Cerebellar cortex (tissue), 1 donor: ENCODE results near the gene MAN2C1.
"Not testable (repeated sequence)": the region's sequence is repeated elsewhere in the genome, so short reads cannot be mapped to it uniquely, and the experiment has no call there.

Experiments
- DNase-seq: peaks from one replicate; pipeline ENCODE4 v3.0.0-alpha.2; 2015; ENCODE audit warnings: low spot score

Gene MAN2C1

GRCh38 chr15:75346796-75347221, 21.6 kb downstream of the MAN2C1 start, which contains the start of gene NEIL1:
NEIL1 (plus strand) TSS chr15:75347039; CDS start chr15:75348906, 1,867 bp downstream.
- DNase-seq: no peak

DNA sequence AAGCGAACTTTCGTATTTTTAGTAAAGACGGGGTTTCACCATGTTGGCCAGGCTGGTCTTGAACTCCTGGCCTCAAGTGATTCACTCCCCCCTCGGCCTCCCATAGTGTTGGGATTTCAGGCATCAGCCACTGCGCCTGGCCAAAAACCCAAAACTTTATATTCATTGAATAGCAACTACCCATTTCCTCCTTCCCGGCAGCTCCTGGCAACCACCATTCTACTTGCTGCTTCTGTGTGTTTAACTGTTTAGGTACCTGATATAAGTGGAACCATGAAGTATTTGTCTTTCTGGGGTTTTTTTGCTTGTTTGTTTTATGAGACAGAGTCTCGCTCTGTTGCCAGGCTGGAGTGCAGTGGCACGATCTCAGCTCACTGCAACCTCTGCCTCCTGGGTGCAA, 24.5 kb downstream of the MAN2C1 start:
- not testable (repeated sequence) for DNase-seq

DNA sequence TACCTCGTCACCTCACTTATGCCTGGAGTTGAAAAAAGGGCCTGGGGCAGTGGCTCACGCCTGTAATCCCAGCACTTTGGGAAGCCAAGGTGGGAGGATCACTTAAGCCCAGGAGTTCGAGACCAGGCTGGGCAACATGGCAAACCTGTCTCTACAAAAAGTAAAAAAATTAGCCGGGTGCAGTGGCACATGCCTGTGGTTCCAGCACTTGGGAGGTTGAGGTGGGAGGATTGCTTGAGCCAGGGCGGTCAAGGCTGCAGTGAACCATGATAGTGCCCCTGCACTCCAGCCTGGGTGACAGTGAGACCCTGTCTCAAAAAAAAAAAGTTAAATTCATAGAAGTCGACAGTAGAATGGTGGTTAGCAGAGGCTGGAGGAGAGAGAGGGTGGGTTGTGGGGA, 26.2 kb downstream of the MAN2C1 start:
- no peak for DNase-seq

DNA sequence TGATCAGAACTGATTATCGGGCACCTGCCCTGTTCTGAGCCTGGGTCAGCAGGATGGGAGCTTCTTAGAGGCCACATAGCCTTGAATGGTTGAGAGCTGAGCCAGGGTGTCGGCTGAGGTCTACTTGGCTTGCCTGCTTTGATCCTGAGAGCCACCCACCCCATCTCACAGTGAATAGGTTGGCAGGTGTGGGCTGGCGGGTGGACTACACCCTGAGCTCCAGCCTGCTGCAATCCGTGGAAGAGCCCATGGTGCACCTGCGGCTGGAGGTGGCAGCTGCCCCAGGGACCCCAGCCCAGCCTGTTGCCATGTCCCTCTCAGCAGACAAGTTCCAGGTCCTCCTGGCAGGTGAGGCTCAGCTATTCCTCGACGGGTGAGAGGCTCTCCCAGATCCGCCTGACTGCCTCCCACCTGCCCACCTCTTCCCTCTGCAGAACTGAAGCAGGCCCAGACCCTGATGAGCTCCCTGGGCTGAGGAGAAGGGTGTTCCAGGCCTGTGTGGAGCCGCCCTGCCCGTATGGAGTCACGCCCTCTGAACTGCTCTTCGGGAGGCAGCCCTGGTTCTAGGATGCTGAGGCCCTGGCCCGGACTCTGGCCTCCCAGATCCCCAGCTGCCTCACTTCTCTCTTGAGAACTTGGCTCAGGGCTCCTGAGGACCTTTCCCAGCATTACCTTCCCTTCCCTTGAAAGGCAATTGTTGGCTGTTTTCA, 28.7 kb downstream of the MAN2C1 start:
- no peak for DNase-seq

DNA sequence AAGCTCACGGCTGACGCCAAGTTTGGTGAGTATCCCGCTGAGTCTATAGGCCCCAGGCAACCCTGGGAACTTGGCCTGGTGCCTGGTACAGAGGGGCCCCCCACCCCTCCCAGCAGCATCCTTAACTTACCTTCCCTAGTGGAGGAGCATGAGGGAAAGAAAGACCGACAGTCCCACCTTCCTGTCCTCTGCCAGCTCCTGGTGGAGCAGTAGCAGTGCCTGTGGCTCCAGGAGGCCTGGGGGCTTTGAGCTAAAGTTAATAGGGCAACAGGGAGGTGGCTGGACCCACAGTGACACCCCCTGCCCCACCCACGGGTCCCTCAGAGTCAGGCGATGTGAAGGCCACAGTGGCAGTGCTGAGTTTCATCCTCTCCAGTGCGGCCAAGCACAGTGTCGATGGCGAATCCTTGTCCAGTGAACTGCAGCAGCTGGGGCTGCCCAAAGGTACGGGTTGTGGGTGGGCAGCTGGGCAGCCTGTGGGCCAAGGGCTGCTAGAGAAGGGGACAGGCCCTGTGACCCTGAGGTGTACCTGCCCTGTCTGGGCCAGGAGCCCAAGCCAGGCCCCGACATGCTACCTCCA, 29.7 kb downstream of the MAN2C1 start:
- DNase-seq: no peak

- peak; percentile 96 for DNase-seq
Measured at GRCh38 chr15:75335705-75336355, 32.6 kb downstream of the MAN2C1 start, which contains the start of gene COMMD4. COMMD4 (plus strand) TSS chr15:75336063; CDS start chr15:75336090, 27 bp downstream.

DNA sequence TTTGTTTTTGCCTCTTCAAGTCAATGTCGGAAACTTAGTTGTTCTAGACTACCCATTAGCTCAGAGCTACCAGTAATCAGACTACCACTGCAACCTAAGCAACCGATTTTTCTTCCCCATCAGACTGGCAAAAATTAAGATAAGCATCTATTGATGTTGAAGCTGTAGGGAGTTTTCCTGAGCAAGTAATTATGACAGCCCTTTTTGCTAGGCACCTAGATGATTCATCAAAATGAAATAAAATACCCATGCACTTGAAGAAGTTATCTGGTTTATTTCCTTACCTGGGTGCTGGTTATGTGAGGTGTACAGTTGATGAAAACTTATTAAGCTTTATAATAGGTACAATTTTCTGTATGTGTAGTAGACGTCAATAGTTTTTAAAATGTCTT, 33.1 kb downstream of the MAN2C1 start:
- DNase-seq: no peak

DNA sequence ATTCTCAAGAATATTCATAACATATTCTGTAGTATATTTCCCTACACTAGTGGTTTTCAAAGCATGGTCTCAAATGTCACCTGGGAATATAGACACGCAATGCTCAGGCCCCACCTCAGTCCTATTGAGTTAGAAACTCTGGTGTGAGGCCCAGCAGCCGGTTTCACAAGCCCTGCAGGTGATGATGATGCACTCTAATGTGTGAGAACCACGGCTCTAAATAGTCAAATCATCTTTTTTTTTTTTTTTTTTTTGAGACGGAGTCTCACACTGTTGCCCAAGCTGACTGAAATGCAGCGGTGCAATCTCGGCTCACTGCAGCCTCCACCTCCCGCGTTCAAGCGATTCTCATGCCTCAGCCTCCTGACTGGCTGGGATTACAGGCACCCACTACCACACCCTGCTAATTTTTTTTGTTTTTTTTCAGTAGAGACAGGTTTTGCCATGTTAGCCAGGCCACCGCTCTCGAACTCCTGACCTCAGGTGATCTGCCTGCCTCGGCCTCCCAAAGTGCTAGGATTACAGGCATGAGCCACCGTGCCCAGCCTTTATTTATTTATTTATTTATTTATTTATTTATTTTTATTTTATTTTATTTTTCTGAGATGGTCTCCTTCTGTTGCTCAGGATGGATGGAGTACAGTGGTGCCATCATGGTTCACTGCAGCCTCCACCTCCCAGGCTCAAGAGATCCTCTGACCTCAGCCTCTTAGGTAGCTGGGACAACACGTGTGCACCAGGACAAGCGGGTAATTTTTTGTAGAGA, 34.6 kb downstream of the MAN2C1 start:
- DNase-seq: not testable (repeated sequence)

DNA sequence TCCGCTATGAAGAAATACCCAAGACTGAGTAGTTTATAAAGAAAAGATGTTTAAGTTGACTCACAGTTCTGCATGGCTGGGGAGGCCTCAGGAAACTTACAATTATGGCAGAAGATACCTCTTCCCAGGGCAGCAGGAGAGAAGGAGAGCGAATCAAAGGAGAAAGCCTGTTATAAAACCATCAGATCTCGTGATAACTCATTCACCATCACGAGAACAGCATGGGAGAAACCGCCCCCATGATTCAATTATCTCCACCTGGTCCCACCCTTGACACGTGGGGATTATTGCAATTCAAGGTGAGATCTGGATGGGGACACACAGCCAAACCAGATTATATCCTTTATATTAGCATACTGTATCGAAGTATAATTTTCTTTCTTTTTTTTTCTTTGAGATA, 36.3 kb downstream of the MAN2C1 start:
- not testable (repeated sequence) for DNase-seq

- no peak for DNase-seq
Measured at GRCh38 chr15:75329571-75329970, 38.8 kb downstream of the MAN2C1 start.

GRCh38 chr15:75328493-75329314, 39.7 kb downstream of the MAN2C1 start:
- DNase-seq: no peak

DNA sequence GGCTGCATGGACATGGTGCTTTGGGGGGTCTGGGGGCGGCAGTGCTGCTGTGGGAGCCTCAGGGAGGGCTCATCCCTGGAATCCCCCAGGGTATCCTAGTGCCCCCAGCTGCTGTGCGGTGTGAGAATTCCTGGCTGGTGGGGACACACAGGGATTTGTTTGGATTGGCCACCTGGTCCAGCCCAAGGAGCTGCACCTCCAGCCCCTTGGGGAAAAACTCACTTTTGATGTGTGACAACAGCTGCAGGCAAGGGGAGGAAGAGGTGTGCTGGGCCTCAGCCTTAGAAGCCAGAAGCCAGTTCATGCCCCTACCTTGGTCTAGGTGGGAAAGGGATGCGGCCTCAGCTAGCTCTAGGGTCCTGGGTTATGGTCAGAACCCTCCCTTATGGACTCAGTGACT, 40.9 kb downstream of the MAN2C1 start:
- DNase-seq: no peak

DNA sequence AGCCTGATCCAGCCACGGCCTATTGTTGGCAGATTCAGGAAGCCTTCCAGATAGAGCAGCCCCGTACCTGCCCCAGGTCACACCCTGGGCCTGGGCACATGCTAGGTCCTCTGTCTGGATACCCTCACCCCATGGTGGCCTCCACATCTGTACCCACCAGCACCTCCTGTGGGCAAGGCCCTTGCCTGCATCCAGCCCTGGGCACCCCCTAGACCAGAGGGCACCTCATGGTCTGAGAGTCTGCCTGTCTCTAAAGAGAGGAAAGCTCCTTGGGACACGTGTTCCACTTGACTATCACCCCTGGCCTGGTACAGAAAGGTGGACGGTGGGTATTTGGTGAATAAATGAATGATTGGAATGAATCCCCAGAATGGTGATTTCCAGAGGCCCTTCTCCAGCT, 41.4 kb downstream of the MAN2C1 start:
- DNase-seq: no peak

- DNase-seq: no peak
Measured at GRCh38 chr15:75325922-75326321, 42.5 kb downstream of the MAN2C1 start.

GRCh38 chr15:75321711-75322110, 46.7 kb downstream of the MAN2C1 start:
- DNase-seq: no peak

- not testable (repeated sequence) for DNase-seq
Measured at GRCh38 chr15:75319231-75319897, 49.0 kb downstream of the MAN2C1 start.

GRCh38 chr15:75314552-75315290, 53.7 kb downstream of the MAN2C1 start:
- DNase-seq: no peak

GRCh38 chr15:75313116-75313845, 55.1 kb downstream of the MAN2C1 start:
- no peak for DNase-seq

DNA sequence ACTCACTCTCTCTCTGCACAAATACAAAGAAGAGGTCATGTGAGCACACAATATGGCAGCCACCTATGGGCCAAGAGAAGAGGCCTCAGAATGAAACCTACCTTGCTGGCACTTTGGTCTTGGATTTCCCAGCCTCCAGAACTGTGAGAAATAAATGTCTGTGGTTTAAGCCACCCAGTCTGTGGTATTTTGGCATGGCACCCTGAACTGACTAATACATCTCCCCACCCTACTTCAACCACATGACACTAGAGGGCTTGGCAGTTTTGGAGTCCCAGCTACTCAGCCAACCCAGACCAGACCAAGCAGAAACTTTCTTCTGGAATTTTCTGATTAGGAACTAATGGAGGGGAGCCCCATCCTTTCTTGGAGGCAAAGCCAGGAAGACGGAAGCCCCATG, 55.9 kb downstream of the MAN2C1 start:
- not testable (repeated sequence) for DNase-seq
